ENCODE data around the gene TMEM121. TPM values are rescaled to one million over a fixed set of nuclear protein-coding genes. Genes with fewer than 3 reads are reported as not detected.

Gene TMEM121
- total RNA-seq, 1 experiment from 2014 or later, result 4.8 TPM

DNA sequence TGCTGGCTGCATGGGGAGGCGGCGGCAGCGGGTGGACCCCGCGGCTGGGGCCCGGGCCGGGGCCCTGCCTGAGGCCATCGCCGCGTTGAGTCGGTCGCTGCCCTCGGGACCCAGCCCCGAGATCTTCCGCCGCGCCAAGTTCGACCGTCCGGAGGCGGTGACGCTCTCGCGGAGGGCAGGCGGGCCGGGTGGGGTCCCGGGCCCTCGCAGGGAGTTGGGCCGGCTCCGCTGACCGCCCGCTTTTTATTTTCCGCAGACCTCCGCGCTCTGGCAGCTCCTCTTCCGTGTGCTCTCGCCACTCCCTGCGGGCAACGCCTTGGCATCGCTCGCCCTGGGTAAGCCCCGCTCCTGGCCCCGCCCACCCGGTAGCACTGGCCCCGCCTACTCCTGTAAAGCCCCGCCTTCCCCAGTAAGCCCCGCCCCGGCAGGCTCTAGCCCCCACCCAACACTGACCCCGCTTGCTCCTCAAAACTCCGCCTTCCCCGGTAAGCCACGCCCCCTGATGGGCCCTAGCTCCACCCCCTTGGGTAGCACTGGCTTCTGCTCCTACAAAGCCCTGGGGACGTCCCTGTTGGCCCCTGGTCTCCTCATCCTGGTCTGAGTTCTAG is 34.9 kb upstream of the TMEM121 start:
- H3K36me3 ChIP-seq, result no peaks in the 10 kb centered on the region; the same call in 1 of the 2 replicates
- peak; percentile 89 to 92 for DNase-seq
- H3K27ac ChIP-seq, result peak overlapping the region; percentile 72
- no peaks in the 10 kb centered on the region for H3K9me3 ChIP-seq (replicated peaks)
- no peaks in the 10 kb centered on the region for H3K27me3 ChIP-seq
- H3K4me3 ChIP-seq, result peak overlapping the region; percentile 91
- H3K4me1 ChIP-seq, result peaks cover 8% of the 10 kb centered on the region; the same call in 1 of the 2 replicates

DNA sequence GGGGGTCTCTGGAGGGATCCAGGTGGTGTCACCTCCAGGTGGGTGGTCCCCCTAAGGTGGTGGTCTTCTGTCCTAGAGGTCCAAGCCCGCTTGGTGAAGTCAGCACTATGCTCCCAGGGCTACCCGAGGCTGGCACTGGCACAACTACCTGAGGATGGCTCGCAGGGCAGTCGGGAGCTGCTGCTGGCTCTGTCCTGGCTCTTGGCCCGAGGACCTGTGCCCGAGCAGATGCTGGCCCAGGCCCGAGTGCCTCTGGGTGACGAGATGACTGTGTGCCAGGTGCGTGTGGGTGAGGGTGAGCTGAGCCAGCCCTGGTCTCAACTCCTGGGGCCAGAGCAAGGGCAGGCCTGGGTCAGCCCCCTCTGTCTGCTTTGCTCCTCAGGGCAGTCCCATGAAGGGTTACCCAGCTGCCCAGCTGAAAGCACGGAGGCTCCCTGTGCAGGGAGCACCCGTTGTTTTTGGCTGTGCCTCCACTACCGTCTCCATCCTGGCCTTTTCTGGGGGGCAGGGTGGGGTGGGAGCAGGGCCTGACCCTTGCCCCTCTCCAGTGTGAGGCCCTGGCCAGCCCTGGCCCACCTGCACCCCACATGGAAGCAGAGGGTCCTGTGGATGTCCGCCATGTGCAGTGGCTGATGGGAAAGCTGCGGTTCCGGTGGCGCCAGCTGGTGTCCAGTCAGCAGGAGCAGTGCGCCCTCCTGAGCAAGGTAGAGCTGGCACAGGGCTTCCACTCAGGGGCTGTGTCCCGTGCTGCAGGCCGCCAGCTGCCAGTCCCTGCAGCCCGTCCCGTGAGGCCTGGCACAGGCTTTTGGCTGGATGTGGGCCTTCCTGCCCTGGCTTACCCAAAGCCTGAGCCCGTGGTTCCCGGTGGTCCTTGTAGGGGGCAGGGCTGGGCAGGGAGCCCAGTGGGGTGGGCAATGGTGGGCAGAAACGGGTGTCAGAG is 34.1 kb upstream of the TMEM121 start:
- Histone ChIP-seq H3K4me1 (peaks cover 8% of the 10 kb centered on the region; the same call in 1 of the 2 replicates), H3K27me3 (no peaks in the 10 kb centered on the region), H3K27ac (no peak overlapping the region), H3K36me3 (no peaks in the 10 kb centered on the region; the same call in 1 of the 2 replicates), H3K4me3 (peak overlapping the region; percentile 91), H3K9me3 (replicated peaks) (no peaks in the 10 kb centered on the region)
- no peak for DNase-seq

DNA sequence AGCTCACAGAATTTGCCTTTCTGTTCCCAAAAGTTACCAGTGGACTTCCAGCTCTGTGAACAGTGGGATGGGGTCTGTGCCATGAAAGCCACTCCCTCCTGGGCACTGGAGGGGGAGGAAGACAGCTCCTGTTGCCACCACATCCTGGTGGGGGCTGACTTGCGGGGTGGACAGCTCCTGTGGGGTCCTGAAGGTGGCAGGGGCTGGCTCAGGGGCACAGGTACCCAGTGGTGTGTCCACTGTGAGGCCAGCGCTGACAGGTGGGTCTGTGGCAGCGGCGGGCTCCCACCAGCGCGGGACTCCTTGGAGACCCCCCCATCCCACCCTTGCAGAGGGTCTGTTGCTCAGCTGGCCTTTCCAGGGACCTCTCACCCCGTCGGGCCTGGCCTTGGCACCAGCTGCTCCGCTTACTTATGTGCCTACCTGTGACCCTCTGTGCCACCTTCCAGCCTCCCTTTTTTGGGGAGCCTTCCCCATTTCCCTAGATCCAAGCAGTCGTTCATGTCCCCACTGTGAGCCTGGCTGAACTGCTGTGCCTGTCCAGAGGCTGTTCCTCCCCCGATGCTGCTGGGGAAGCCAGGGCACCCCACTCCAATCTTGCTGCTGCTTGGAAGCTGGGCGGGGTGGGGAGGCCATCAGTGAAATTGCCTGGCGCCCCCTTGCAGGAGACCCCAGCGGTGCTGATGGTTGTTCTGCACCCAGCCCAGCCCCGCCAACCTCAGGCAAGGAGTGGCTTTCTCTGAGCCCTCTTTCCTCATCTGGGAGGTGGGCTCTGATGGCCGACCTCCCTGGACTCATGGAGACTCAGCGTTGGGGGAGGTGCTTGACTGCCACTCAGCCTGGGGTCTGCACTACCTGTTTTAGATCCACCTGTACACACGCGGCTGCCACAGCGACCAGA is 33.2 kb upstream of the TMEM121 start:
- Histone ChIP-seq H3K4me3 (no peak overlapping the region), H3K4me1 (peaks cover 15% of the 10 kb centered on the region), H3K27me3 (no peaks in the 10 kb centered on the region), H3K9me3 (replicated peaks) (no peaks in the 10 kb centered on the region), H3K27ac (no peak overlapping the region), H3K36me3 (no peaks in the 10 kb centered on the region; the same call in 1 of the 2 replicates)
- DNase-seq, result no peak

DNA sequence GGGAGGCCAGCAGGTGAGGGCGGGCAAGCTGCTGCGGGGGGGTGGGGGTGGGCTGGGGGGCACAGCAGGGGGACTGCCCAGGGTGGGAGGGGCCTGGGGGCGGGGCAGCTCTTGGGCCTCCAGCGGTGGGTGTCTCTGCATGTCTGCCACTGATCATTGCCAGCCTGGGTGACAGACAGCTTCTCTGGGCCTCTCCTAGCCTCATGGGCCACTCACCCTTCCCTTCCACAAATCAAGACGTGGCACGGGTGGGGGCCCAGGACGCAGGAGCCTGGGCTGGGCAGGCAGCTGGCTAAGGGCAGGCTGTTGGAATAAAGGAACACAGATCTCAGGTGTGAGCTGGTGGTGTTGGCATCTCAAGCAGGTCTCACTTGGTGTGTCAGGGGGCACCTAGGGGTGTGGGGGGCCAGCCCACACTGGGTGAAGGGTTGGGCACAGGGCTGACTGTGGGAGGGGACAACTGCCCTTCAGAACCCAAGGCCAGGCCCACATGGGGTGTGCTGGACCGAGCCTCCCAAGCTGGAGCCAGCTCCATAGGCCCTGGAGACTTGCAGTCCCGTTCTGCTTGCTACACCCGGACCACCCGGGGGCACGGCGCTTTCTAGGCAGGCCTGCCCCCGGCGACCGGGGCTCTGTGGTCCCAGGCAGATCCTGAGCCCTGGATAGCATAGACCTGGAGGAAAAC is 32.3 kb upstream of the TMEM121 start:
- no peaks in the 10 kb centered on the region; the same call in 1 of the 2 replicates for H3K36me3 ChIP-seq
- no peaks in the 10 kb centered on the region for H3K9me3 ChIP-seq (replicated peaks)
- H3K4me1 ChIP-seq, result peaks cover 19% of the 10 kb centered on the region
- DNase-seq, result no peak
- H3K4me3 ChIP-seq, result no peak overlapping the region
- no peak overlapping the region for H3K27ac ChIP-seq
- no peaks in the 10 kb centered on the region for H3K27me3 ChIP-seq

DNA sequence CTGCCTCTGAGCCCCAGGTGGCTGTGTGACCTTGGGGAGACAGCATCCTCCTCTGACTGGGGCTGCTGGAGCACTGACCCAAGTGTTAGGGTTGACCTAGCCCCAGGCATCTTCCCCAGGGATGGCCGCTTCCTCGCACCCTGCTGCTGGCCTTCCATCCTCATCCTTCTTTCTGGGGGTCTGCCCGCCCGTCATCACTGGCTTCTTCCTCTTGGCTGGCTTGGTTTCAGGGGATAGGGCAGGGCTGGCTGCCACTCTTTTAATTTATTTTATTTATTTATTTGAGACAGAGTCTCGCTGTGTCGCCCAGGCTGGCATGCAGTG is 31.8 kb upstream of the TMEM121 start:
- H3K4me3 ChIP-seq, result no peak overlapping the region
- H3K27me3 ChIP-seq, result no peaks in the 10 kb centered on the region
- H3K9me3 ChIP-seq (replicated peaks), result no peaks in the 10 kb centered on the region
- H3K4me1 ChIP-seq, result peaks cover 17% of the 10 kb centered on the region
- no peak for DNase-seq
- H3K27ac ChIP-seq, result no peak overlapping the region
- H3K36me3 ChIP-seq, result no peaks in the 10 kb centered on the region; the same call in 1 of the 2 replicates

DNA sequence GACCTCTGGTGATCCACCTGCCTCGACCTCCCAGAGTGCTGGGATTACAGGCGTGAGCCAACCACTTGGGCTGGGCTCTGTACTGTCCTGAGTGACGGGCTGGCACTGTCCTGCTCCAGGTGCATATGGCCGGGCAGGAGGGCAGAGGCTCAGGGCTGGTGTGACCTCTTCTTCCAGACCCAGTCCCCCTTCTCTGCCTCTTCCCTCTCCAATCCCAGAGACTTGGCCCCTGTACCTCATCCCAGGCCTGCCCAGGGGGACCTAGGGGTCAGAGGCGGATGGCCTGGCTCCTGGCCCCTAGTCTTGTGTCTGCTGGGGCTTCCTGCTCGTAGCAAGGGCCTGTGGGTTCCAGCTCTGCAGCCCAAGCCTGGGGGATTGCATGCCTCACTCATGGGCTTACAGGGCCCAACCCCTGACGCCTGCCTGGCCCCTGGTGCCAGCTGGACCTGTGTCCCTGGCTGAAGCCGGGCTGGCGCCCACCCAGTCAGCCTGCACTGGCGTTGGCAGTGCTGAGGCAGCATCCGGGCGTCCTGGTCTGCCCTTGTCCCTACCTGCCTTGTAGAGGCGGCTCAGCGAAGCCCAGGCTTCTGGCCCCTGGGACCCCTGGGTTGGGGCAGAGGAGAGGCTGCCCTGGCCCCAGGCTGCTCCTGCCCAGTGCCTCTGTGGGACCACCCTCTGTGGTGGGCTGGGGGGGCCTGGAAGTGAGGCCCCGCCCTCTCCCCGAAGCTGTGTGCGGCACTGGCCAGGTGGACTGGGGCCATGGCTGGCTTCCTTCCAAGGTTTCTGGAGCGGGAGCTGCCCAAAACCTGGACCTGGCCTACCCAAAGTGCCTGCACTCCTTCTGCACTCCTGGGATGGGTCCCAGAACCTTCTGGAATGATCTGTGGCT is 31.0 kb upstream of the TMEM121 start:
- H3K36me3 ChIP-seq, result no peaks in the 10 kb centered on the region; the same call in 1 of the 2 replicates
- H3K4me3 ChIP-seq, result no peak overlapping the region
- peak in 1 of 2 experiments; percentile 6 for DNase-seq
- H3K9me3 ChIP-seq (replicated peaks), result no peaks in the 10 kb centered on the region
- no peaks in the 10 kb centered on the region for H3K27me3 ChIP-seq
- no peak overlapping the region for H3K27ac ChIP-seq
- peaks cover 25% of the 10 kb centered on the region for H3K4me1 ChIP-seq

DNA sequence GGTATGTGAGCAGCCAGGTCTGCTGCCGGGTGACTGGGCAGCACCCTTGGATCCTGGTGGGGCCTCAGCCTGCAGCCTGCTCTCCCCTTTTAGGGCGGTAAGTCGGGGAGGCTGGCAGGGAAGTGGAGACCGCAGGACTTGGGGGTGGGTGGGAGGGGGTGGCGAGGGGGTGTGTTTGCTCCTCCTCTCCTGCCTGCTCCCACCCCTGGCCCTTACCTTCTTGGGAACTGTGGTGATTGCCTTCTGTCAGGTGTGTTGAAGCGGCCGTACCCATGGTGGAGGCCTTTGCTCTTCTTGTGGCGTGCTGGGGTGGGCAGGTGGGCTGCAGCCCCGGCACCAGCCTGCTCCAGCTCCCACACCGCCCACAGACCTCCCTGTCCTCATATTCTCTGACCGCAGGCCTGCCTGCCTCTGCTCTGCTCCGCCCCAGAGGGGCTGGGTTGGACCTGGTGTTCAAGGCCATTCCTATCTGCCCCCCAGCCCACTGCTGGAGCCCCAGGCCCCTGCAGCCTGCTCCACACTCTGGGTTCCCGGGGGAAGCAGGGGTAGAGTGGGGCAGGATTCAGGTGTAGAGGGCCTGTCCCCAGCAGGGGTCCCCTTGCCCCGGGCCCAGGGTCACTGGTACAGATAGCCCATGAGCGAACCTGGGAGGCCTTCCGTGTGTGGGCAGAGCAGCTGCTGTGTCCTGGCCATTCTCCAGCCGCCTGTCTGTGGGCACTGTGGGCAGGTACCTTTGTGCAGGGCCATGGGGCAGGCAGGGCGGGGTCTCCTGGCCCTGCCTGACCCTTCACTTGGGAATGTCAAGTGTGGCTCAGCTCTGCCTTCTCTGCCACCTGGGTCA is 30.2 kb upstream of the TMEM121 start:
- Histone ChIP-seq H3K9me3 (replicated peaks) (no peaks in the 10 kb centered on the region), H3K27ac (no peak overlapping the region), H3K27me3 (no peaks in the 10 kb centered on the region), H3K36me3 (no peaks in the 10 kb centered on the region; the same call in 1 of the 2 replicates), H3K4me3 (no peak overlapping the region), H3K4me1 (peaks cover 29% of the 10 kb centered on the region)
- DNase-seq, result peak in 1 of 2 experiments; percentile 11

DNA sequence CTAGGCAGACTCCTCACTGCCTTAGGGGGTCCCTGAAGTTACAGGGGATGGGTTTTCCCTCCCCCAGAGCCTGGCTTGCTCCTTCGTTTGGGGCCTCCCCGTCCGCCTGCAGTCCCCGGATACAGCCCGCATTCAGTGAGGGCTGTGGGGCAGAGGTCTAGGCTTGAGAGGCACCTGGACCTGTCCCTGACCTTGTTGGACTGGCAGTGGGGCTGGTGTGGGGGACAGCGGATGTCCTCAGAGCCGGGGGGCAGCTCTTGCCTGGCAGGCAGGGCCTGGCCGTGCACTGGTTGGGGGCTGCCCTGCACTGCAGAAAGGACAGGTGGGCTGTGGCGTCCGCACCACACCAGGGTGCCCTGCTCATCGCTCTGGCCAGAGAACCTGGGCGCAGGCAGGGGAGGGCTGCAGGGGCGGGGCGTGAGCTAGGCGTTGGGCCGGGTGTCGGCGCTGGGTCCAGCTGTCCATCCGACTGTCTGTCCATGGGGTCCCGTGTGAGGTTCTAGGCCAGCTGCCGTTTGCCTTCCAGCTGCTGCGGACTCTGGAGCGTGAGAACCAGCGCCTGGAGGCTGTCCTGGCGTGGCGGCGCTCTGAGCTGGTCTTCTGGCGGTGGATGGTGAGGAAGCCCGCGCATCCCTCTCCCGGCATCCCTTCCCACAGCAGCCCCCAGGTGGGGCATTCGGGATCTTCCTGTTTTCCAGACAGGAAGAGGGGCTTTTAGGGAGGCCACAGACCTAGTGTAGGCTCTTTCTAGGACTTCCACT is 29.4 kb upstream of the TMEM121 start:
- H3K27me3 ChIP-seq, result no peaks in the 10 kb centered on the region
- H3K36me3 ChIP-seq, result no peaks in the 10 kb centered on the region; the same call in 1 of the 2 replicates
- H3K27ac ChIP-seq, result no peak overlapping the region
- peak in 1 of 2 experiments; percentile 12 for DNase-seq
- no peak overlapping the region for H3K4me3 ChIP-seq
- peaks cover 29% of the 10 kb centered on the region for H3K4me1 ChIP-seq
- no peaks in the 10 kb centered on the region for H3K9me3 ChIP-seq (replicated peaks)

DNA sequence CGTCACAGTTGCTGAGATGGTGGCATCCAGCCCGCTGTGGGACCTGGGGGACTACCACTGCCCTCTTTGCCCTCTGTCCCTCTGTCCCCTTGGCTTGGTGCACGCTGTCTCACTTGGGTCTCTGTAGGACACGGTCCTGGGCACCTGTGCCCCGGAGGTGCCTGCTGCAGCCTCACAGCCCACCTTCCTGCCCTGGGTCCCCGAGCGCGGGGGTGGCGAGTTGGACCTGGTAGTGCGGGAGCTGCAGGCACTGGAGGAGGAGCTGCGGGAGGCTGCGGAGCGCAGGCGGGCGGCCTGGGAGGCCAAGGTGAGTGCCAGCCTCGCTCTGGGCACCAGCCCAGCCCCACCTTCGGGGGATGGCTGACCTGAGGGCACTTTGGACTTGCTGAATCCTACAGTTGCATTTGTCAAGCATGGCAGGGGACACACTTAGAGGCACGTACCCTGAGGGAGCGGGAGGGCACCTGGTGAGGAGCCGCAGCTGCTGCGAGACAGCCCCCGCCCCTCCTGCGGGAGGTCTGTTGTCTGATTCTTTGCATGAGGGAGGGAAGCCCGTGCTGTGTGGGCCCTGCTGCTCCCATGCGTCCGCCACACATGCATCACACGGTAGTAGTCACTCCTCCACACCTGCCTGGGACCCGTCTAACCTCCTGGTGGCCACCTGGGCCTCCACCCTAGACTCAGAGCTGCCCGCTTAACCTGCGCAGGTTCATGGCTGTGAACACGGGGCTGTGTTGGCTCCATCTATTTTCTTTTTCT is 28.5 kb upstream of the TMEM121 start:
- Histone ChIP-seq H3K27ac (no peak overlapping the region; the same call in 1 of the 2 replicates), H3K4me1 (peaks cover 29% of the 10 kb centered on the region), H3K4me3 (no peak overlapping the region), H3K36me3 (no peaks in the 10 kb centered on the region; the same call in 1 of the 2 replicates), H3K27me3 (no peaks in the 10 kb centered on the region), H3K9me3 (replicated peaks) (no peaks in the 10 kb centered on the region)
- peak; percentile 30 to 32 for DNase-seq

DNA sequence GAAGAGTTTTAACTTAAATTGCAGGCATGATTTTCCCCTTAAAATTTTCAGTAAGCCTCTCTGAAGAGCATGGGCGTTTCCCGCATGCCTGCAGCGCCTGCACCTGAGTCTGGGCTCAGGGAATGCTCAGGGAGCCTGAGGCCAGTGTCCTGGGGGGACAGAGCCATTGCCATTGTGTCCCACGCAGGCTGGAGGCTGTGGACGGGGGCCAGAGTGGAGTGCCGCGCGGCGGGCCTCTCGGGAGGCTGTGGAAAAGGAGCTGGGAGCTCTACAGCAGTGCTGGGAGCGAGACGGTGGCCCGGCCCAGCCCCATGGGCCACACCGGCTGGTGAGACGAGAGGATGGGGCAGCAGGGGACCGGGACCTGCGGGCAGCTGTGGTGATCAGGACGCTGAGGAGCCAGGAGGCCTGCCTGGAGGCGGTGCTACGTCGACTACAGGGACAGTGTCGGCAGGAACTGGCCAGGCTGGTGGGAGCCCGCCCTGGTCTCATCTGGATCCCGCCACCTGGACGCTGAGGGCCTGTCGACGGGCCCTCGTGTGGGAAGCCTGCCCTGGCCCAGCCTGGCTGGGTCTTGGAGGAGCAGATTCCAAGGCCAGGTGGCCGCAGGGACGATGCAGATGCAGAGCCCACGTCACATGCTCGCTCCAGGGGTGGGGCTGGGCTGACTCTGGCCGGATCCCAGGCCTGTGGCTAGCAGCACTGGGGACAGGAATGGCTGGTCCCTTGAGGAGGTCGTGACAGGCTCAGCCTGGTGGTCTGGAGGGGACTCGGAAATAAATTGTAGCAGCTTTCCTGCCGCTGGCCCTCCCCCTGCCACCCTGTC is 27.7 kb upstream of the TMEM121 start:
- H3K27ac ChIP-seq, result peak overlapping the region; percentile 68
- peak in 1 of 2 experiments; percentile 76 for DNase-seq

More for the DNA sequence above, 27.7 kb upstream of the TMEM121 start:
- Histone ChIP-seq H3K9me3 (replicated peaks) (no peaks in the 10 kb centered on the region), H3K4me3 (no peak overlapping the region), H3K36me3 (no peaks in the 10 kb centered on the region), H3K27me3 (no peaks in the 10 kb centered on the region), H3K4me1 (peaks cover 29% of the 10 kb centered on the region)
